Lower lobe of right lung (tissue), 2 donors: ENCODE results near the gene ATG14. TPM values are rescaled to one million over a fixed set of nuclear protein-coding genes. Genes with fewer than 3 reads are reported as not detected.

ENCODE experiments used
- ATAC-seq, 2 donors: fragments of 200-7000 bp; cut with Tn5 transposase; one replicate each; pipeline ENCODE4 v1.9.1; 2020 to 2022; ENCODE audit warnings: mild to moderate bottlenecking in 2 of 2, moderate library complexity in 2 of 2
- DNase-seq: peaks from one replicate; pipeline ENCODE4 v3.0.0-alpha.2; 2020
- H3K27ac ChIP-seq: fragments of 200-600 bp; one replicate; pipeline ENCODE4 v1.8.0; 2022
- H3K27me3 ChIP-seq: fragments of 200-600 bp; one replicate; pipeline ENCODE4 v1.8.0; 2022; ENCODE audit warnings: low read depth
- H3K36me3 ChIP-seq: fragments of 200-600 bp; one replicate; pipeline ENCODE4 v1.8.0; 2022; ENCODE audit warnings: mild to moderate bottlenecking
- H3K4me1 ChIP-seq: fragments of 200-600 bp; one replicate; pipeline ENCODE4 v1.8.0; 2022
- H3K4me3 ChIP-seq: fragments of 200-600 bp; one replicate; pipeline ENCODE4 v1.8.0; 2022; ENCODE audit warnings: mild to moderate bottlenecking
- H3K9me3 ChIP-seq: fragments of 200-600 bp; one replicate; pipeline ENCODE4 v1.8.0; 2022
- CTCF ChIP-seq: fragments of 200-600 bp; IDR thresholded peaks from one replicate; pipeline ENCODE4 v1.8.0; 2022; ENCODE audit warnings: antibody characterized with exemption, mild to moderate bottlenecking
- intact Hi-C: fragments of 100-400 bp; cut with DNase I; formaldehyde crosslinking; loops from one replicate; pipeline ENCODE4 v1.11.0; 2022
- total RNA-seq: library from RNA; stranded (reverse); fragmentation: NEBNext Ultra II Directional; extraction: Animal tissue kit (Norgen Biotek cat#: 25700); gene quantifications from one replicate; pipeline ENCODE4 v1.2.1, GENCODE V29; 2021
- donor health status: DM: no; HTN: yes; CAD: no; lungs with severe emphysema.

ATG14 gene
- total RNA-seq, 1 donor from 2014 or later, result 9.8 TPM

DNA sequence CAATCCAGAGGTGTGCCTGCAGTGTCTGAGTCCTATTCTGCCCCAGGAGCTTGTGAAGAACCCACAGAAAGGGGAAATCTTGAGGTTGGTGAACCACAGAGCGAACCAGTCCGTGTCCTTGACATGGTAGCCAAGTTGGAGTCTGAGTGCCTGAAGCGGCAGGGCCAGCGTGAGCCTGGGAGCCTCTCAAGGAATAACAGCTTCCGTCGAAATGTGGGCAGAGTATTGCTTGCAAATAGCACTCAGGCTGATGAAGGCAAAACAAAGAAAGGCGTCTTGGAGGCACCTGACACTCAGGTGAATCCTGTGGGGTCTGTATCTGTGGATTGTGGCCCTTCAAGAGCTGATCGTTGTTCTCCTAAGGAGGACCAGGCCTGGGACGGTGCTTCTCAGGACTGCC lies 60.5 kb downstream of the ATG14 start:
- Histone ChIP-seq H3K36me3 (peaks cover 45% of the 10 kb centered on the region), H3K27ac (no peak overlapping the region), H3K4me1 (peaks cover 10% of the 10 kb centered on the region), H3K4me3 (no peak overlapping the region), H3K27me3 (no peaks in the 10 kb centered on the region), H3K9me3 (no peaks in the 10 kb centered on the region)
- intact Hi-C loops, result no loop called here
- ATAC-seq, result no peak
- DNase-seq, result no peak
- TF ChIP-seq CTCF, result no peak

DNA sequence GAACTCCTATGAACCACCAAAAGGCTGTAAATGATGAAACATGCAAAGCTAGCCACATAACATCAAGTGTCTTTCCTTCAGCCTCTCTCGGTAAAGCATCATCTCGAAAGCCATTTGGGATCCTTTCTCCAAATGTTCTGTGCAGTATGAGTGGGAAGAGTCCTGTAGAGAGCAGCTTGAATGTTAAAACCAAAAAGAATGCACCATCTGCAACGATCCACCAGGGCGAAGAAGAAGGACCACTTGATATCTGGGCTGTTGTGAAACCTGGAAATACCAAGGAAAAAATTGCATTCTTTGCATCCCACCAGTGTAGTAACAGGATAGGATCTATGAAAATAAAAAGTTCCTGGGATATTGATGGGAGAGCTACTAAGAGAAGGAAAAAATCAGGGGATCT lies 61.2 kb downstream of the ATG14 start:
- Histone ChIP-seq H3K4me3 (no peak overlapping the region), H3K27me3 (no peaks in the 10 kb centered on the region), H3K27ac (no peak overlapping the region), H3K4me1 (peaks cover 14% of the 10 kb centered on the region), H3K9me3 (no peaks in the 10 kb centered on the region), H3K36me3 (peaks cover 42% of the 10 kb centered on the region)
- intact Hi-C loops, result no loop called here
- DNase-seq (no peak), ATAC-seq (no peak)
- TF ChIP-seq CTCF, result no peak

DNA sequence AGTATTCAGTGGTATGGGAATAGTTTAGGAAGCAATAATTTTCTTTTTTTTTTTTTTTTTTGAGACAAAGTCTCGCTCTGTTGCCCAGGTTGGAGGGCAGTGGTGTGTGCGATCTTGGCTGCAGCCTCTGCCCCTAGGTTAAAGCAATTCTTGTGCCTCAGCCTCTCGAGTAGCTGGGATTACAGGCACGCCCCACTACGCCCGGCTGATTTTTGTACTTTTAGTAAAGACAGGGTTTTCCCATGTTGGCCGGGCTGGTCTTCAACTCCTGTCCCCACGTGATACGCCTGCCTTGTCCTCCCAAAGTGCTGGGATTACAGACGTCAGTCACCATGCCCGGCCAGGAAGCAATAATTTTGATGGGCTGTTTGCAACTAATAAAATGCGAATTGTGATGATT lies 62.1 kb downstream of the ATG14 start:
- DNase-seq, result no peak
- Histone ChIP-seq H3K4me1 (peaks cover 15% of the 10 kb centered on the region), H3K9me3 (no peaks in the 10 kb centered on the region), H3K4me3 (no peak overlapping the region), H3K27me3 (no peaks in the 10 kb centered on the region), H3K36me3 (peaks cover 37% of the 10 kb centered on the region), H3K27ac (no peak overlapping the region)
- ATAC-seq, result no peak
- intact Hi-C loops, result no loop called here
- TF ChIP-seq CTCF, result no peak

DNA sequence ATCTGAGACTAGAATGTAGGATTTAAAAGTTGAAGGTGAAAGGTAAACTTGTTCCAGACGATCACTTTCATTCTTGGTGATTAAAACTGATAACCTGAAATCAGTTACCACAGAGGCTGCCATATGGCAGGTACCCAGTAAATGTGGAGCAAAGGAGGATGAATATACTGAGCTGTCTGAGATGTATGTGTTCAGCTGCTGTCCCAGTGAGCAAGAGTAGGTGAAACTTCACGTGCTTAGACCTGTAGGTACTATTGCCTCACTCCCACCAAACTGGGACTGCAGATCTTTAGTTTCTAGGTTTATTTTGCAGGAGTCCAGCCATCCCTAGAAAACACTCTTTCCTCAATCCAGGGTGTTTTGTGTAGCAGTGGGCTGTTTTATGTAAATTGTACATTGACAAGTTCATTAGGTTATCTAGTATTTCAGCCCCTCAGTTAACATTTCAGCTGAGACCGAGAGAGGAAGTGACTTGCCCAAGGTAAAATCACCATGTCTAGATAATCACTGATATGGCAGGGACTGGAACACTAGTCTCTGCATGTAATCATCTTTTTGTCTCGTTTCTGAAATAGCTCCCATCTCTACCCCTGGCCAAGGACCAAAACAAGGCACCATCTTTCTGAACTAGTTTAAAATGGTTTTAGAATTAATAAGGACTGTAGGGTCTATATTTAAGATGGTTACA lies 62.7 kb downstream of the ATG14 start:
- DNase-seq (no peak), ATAC-seq (no peak)
- Histone ChIP-seq H3K4me3 (no peak overlapping the region), H3K27ac (no peak overlapping the region), H3K9me3 (no peaks in the 10 kb centered on the region), H3K27me3 (no peaks in the 10 kb centered on the region), H3K36me3 (peaks cover 35% of the 10 kb centered on the region), H3K4me1 (peaks cover 8% of the 10 kb centered on the region)
- intact Hi-C loops, result no loop called here
- no peak for TF ChIP-seq CTCF

GRCh38 chr14:55347748-55348147 lies 63.9 kb downstream of the ATG14 start:
- Histone ChIP-seq H3K27ac (no peak overlapping the region), H3K4me1 (peaks cover 6% of the 10 kb centered on the region)
- DNase-seq, result no peak

More at GRCh38 chr14:55347748-55348147, 63.9 kb downstream of the ATG14 start:
- no peak for TF ChIP-seq CTCF
- intact Hi-C loops, result no loop called here
- no peaks in the 10 kb centered on the region for H3K9me3 ChIP-seq
- H3K36me3 ChIP-seq, result peaks cover 27% of the 10 kb centered on the region
- ATAC-seq, result no peak
- no peak overlapping the region for H3K4me3 ChIP-seq
- H3K27me3 ChIP-seq, result no peaks in the 10 kb centered on the region
